Right lobe of liver (tissue), 6 donors: ENCODE results near the gene GREM1. TPM values are rescaled to one million over a fixed set of nuclear protein-coding genes. Genes with fewer than 3 reads are reported as not detected.

Source experiments
- ATAC-seq, 4 donors: fragments of 200-7000 bp; cut with Tn5 transposase; one replicate each; pipeline ENCODE4 v1.9.1; 2020; ENCODE audit warnings: mild to moderate bottlenecking in 4 of 4, moderate library complexity in 4 of 4
- DNase-seq, 3 donors: peaks; one replicate each; pipeline ENCODE4 v3.0.0-alpha.2; 2020
- H3K27ac ChIP-seq, 3 donors: fragments of 200-600 bp; one replicate each; pipeline ENCODE4 v1.8.0; 2022
- H3K27me3 ChIP-seq, 2 donors: fragments of 200-600 bp; one replicate each; pipeline ENCODE4 v1.8.0; 2022
- H3K36me3 ChIP-seq, 4 donors: fragments of 200-600 bp; sonication (generic) in 1 of 4; one replicate each; pipeline versions ENCODE4 v1.5.1 to v1.8.0; 2017 to 2022; ENCODE audit warnings: control low read depth in 1 of 4
- H3K4me1 ChIP-seq, 4 donors: fragments of 200-600 bp; sonication (generic) in 1 of 4; one replicate each; pipeline versions ENCODE4 v1.5.1 to v1.8.0; 2017 to 2022; ENCODE audit warnings: control low read depth in 1 of 4
- H3K4me3 ChIP-seq, 3 donors: fragments of 200-600 bp; one replicate each; pipeline ENCODE4 v1.8.0; 2022
- H3K9me3 ChIP-seq, 4 donors: fragments of 200-600 bp; sonication (generic) in 1 of 4; one replicate each; pipeline versions ENCODE4 v1.5.1 to v1.8.0; 2017 to 2022; ENCODE audit warnings: control low read depth in 1 of 4
- CTCF ChIP-seq, 4 donors: fragments of 200-600 bp in 3 of 4; fragments of 450-650 bp in 1 of 4; IDR thresholded peaks; one replicate each; pipeline versions ENCODE4 v1.5.1 to v1.8.0; 2016 to 2022; ENCODE audit warnings: antibody characterized with exemption in 4 of 4, mild to moderate bottlenecking in 2 of 4
- POLR2A ChIP-seq: fragments of 450-650 bp; IDR thresholded peaks from one replicate; pipeline ENCODE4 v1.6.1; 2017; ENCODE audit warnings: antibody characterized with exemption, mild to moderate bottlenecking
- WGBS: methylation state at CpG from one replicate; pipeline ENCODE4 v1.1.6; 2018; ENCODE audit warnings: low coverage, low lambda C conversion rate; ENCODE audit not compliant: insufficient coverage; ENCODE audit errors: missing lambda C conversion rate; 5-methylcytosine and 5-hydroxymethylcytosine counted together
- intact Hi-C, 2 donors: fragments of 100-400 bp; cut with DNase I; formaldehyde crosslinking; loops; one replicate each; pipeline versions ENCODE4 v1.11.2 to v1.14.1; 2022
- total RNA-seq, 6 experiments: library from RNA; depleted of rRNA in 2 of 6; stranded (reverse); fragments of >200 nt in 2 of 6; fragmentation: NEBNext Ultra II Directional in 3 of 6; extraction: Animal tissue kit (Norgen Biotek cat#: 25700) in 3 of 6; gene quantifications; one replicate each; pipeline versions ENCODE4 v1.1.0 to v1.2.4, GENCODE V29; 2016 to 2023
- donor health status: DM: no; HTN: yes; CAD: no.
- donor health status: DM: no; HTN: no; CAD: no.
- donor health status: DM: no; HTN: no; CAD: no.
- donor health status: DM: no; HTN: yes; CAD: no.
- donor health status: DM: no; HTN: yes; CAD: no.

The GREM1 gene
- total RNA-seq, 6 experiments from 2014 or later = 0.16 to 2.4 (median 0.37) TPM; not detected in 1

- H3K9me3 ChIP-seq = no peaks in the 10 kb centered on the region
- H3K36me3 ChIP-seq = peaks cover 0 to 5% (median 0%) of the 10 kb centered on the region in 4 donors
- DNase-seq (peak in 1 of 3 donors; percentile 75), ATAC-seq (peak; percentile 92 to 95 (median 92))
- H3K4me1 ChIP-seq = peaks cover 0 to 31% (median 8%) of the 10 kb centered on the region in 4 donors
- H3K4me3 ChIP-seq = peak overlapping the region in 2 of 3 donors; percentile 41 to 46
- intact Hi-C loops = no loop called here
- TF ChIP-seq CTCF (IDR thresholded peaks at IDR 0.05) (no peak), POLR2A (peak; percentile 76)
- peak overlapping the region; percentile 2 to 83 (median 75) for H3K27ac ChIP-seq
- no peaks in the 10 kb centered on the region for H3K27me3 ChIP-seq
- WGBS = 21% methylated on average over 5 of the region's 5 CpGs
Observed at GRCh38 chr15:32677238-32677750, 40.5 kb upstream of the GREM1 start.

GRCh38 chr15:32679298-32679690 is 38.5 kb upstream of the GREM1 start:
- H3K4me3 ChIP-seq = peak overlapping the region in 2 of 3 donors; percentile 41 to 46
- peaks cover 0 to 35% (median 9%) of the 10 kb centered on the region in 4 donors for H3K4me1 ChIP-seq
- H3K27ac ChIP-seq = peak overlapping the region in 2 of 3 donors; percentile 14 to 83
- peaks cover 0 to 8% (median 2%) of the 10 kb centered on the region in 4 donors for H3K36me3 ChIP-seq
- intact Hi-C loops = no loop called here
- ATAC-seq (peak; percentile 44 to 56 (median 46)), DNase-seq (peak in 2 of 3 donors; percentile 47 to 58)
- no peaks in the 10 kb centered on the region for H3K9me3 ChIP-seq
- 39% methylated on average over 4 of the region's 4 CpGs for WGBS
- no peaks in the 10 kb centered on the region for H3K27me3 ChIP-seq
- TF ChIP-seq CTCF (IDR thresholded peaks at IDR 0.05) (peak; percentile 23 to 35 (median 28)), POLR2A (no peak)

- Histone ChIP-seq H3K4me3 (no peak overlapping the region), H3K27ac (no peak overlapping the region), H3K36me3 (peaks cover 0 to 20% (median 9%) of the 10 kb centered on the region in 4 donors), H3K9me3 (no peaks in the 10 kb centered on the region), H3K4me1 (peaks cover 0 to 23% (median 5%) of the 10 kb centered on the region in 4 donors), H3K27me3 (no peaks in the 10 kb centered on the region)
- ATAC-seq = peak in 1 of 4 donors; percentile 51
- TF ChIP-seq CTCF (IDR thresholded peaks at IDR 0.05) (no peak), POLR2A (no peak)
- no peak for DNase-seq
- intact Hi-C loops = no loop called here
- WGBS = 82% methylated on average over 1 of the region's 3 CpGs
Observed at GRCh38 chr15:32682569-32682968, 35.2 kb upstream of the GREM1 start.

GRCh38 chr15:32682977-32683630 is 34.7 kb upstream of the GREM1 start:
- Histone ChIP-seq H3K4me1 (peaks cover 0 to 28% (median 9%) of the 10 kb centered on the region in 4 donors), H3K36me3 (peaks cover 0 to 20% (median 9%) of the 10 kb centered on the region in 4 donors), H3K4me3 (no peak overlapping the region), H3K27me3 (no peaks in the 10 kb centered on the region), H3K9me3 (no peaks in the 10 kb centered on the region), H3K27ac (no peak overlapping the region)
- ATAC-seq = no peak
- TF ChIP-seq POLR2A (no peak), CTCF (IDR thresholded peaks at IDR 0.05) (no peak)
- DNase-seq = no peak
- WGBS = 89% methylated on average over 2 of the region's 2 CpGs
- intact Hi-C loops = no loop called here
